GM23338 (cell line): ENCODE results near the gene DNAH11. TPM values are rescaled to one million over a fixed set of nuclear protein-coding genes. Genes with fewer than 3 reads are reported as not detected.

ENCODE experiments used
- ATAC-seq: fragments of 200-7000 bp; cut with Tn5 transposase; 3 replicates; pipeline ENCODE4 v1.9.1; 2020
- DNase-seq: peaks from one replicate; pipeline ENCODE4 v3.0.0-alpha.2; 2015; ENCODE audit warnings: low spot score
- H2AFZ ChIP-seq: fragments of 200-600 bp; sonication (generic); 2 replicates; pipeline ENCODE4 v1.8.0; 2016; ENCODE audit warnings: antibody characterized with exemption, mild to moderate bottlenecking, moderate library complexity
- H3F3A ChIP-seq: fragments of 200-600 bp; sonication (generic); replicated peaks from 2 replicates; pipeline ENCODE4 v1.8.0; 2017; ENCODE audit warnings: antibody characterized with exemption, mixed run types, low read depth
- H3K27ac ChIP-seq: fragments of 200-600 bp; sonication (generic); 2 replicates; pipeline ENCODE4 v1.6.1; 2016; ENCODE audit warnings: low read depth
- H3K27me3 ChIP-seq: fragments of 200-600 bp; sonication (generic); 2 replicates; pipeline ENCODE4 v1.8.0; 2016; ENCODE audit warnings: mild to moderate bottlenecking, mixed run types, moderate library complexity; ENCODE audit not compliant: insufficient read depth
- H3K36me3 ChIP-seq: fragments of 200-600 bp; sonication (generic); 2 replicates; pipeline ENCODE4 v1.8.0; 2016; ENCODE audit warnings: mild to moderate bottlenecking; ENCODE audit not compliant: insufficient read depth
- H3K4me1 ChIP-seq: fragments of 200-600 bp; sonication (generic); 2 replicates; pipeline ENCODE4 v1.8.0; 2016; ENCODE audit warnings: mild to moderate bottlenecking, moderate library complexity; ENCODE audit not compliant: insufficient read depth
- H3K4me2 ChIP-seq: fragments of 200-600 bp; sonication (generic); 2 replicates; pipeline ENCODE4 v1.7.1; 2017; ENCODE audit warnings: mixed run types
- H3K4me3 ChIP-seq: fragments of 200-600 bp; sonication (generic); 2 replicates; pipeline ENCODE4 v1.6.1; 2016; ENCODE audit warnings: mixed run types
- H3K79me2 ChIP-seq: fragments of 200-600 bp; sonication (generic); replicated peaks from 2 replicates; pipeline ENCODE4 v1.8.0; 2017; ENCODE audit warnings: mild to moderate bottlenecking; ENCODE audit not compliant: insufficient read depth
- H3K9me2 ChIP-seq: fragments of 200-600 bp; sonication (generic); 2 replicates; pipeline ENCODE4 v1.8.0; 2017; ENCODE audit not compliant: insufficient read depth
- H4K20me1 ChIP-seq: fragments of 200-600 bp; sonication (generic); replicated peaks from 2 replicates; pipeline ENCODE4 v1.8.0; 2017; ENCODE audit warnings: mild to moderate bottlenecking; ENCODE audit not compliant: insufficient read depth
- H3K27ac Mint-ChIP-seq: 2 replicates; pipeline ENCODE4 v1.8.0; 2020; ENCODE audit warnings: inconsistent platforms, mild to moderate bottlenecking, moderate library complexity, mixed read lengths
- H3K27me3 Mint-ChIP-seq: 3 replicates; pipeline ENCODE4 v1.8.0; 2022; ENCODE audit warnings: low read depth, mild to moderate bottlenecking, moderate library complexity, mixed read lengths, inconsistent platforms; ENCODE audit not compliant: insufficient read depth, poor library complexity
- H3K36me3 Mint-ChIP-seq: 3 replicates; pipeline ENCODE4 v1.8.0; 2021; ENCODE audit warnings: low read depth, mild to moderate bottlenecking, inconsistent platforms, moderate library complexity, mixed read lengths
- H3K4me1 Mint-ChIP-seq: 3 replicates; pipeline ENCODE4 v1.8.0; 2020; ENCODE audit warnings: mild to moderate bottlenecking, inconsistent platforms, mixed read lengths
- H3K4me3 Mint-ChIP-seq: 3 replicates; pipeline ENCODE4 v1.8.0; 2021; ENCODE audit warnings: moderate library complexity, mild to moderate bottlenecking, inconsistent platforms, mixed read lengths
- H3K9me3 Mint-ChIP-seq: 3 replicates; pipeline ENCODE4 v1.8.0; 2020; ENCODE audit warnings: moderate library complexity, mild to moderate bottlenecking, inconsistent platforms, mixed read lengths
- CREB1 ChIP-seq: fragments of 250-450 bp; sonication (Bioruptor Pico); IDR thresholded peaks from 2 replicates; pipeline ENCODE4 v1.5.0; 2020; ENCODE audit warnings: low read depth, mild to moderate bottlenecking, moderate library complexity
- ETS1 ChIP-seq: IDR thresholded peaks from 2 replicates; pipeline ENCODE4 v1.6.1; 2016; ENCODE audit warnings: antibody characterized with exemption
- JUNB ChIP-seq: IDR thresholded peaks from one replicate; pipeline ENCODE4 v1.6.1; 2016; ENCODE audit warnings: antibody characterized with exemption; ENCODE audit not compliant: unreplicated experiment
- NANOG ChIP-seq: IDR thresholded peaks from 2 replicates; pipeline ENCODE4 v1.6.1; 2016; ENCODE audit warnings: antibody characterized with exemption, borderline replicate concordance
- POLR2AphosphoS5 ChIP-seq: IDR thresholded peaks from 2 replicates; pipeline ENCODE4 v1.6.1; 2016; ENCODE audit warnings: antibody characterized with exemption, low read depth
- STAT1 ChIP-seq: IDR thresholded peaks from one replicate; pipeline ENCODE4 v1.6.1; 2016; ENCODE audit warnings: antibody characterized with exemption; ENCODE audit not compliant: unreplicated experiment
- polyA plus RNA-seq: library from polyadenylated mRNA; unstranded; fragments of >200 nt; fragmentation: Nextera tagmentation; extraction: Ambion mirVana; gene quantifications from 2 replicates; pipeline ENCODE4 v1.2.1, GENCODE V29; 2016
- total RNA-seq: library from RNA; depleted of rRNA; stranded (reverse); fragments of >200 nt; shearing (Covaris generic); gene quantifications from 2 replicates; pipeline ENCODE4 v1.2.3, GENCODE V29; 2014
- TF ChIP-seq, protein P1 (sequence below), 2 experiments: fragments of 200-600 bp in 1 of 2; sonication (generic) in 1 of 2; conservative IDR thresholded peaks; 2 replicates each; pipeline versions ENCODE4 v1.5.1 to v1.6.1; 2016 to 2017; ENCODE audit warnings: antibody characterized with exemption in 2 of 2, low read depth in 2 of 2, mild to moderate bottlenecking in 2 of 2, moderate library complexity in 1 of 2
- TF ChIP-seq, protein P2 (sequence below): IDR thresholded peaks from one replicate; pipeline ENCODE4 v1.6.1; 2018; ENCODE audit warnings: antibody characterized with exemption; ENCODE audit not compliant: unreplicated experiment
- TF ChIP-seq, protein P3 (sequence below): fragments of 250-450 bp; sonication (Bioruptor Pico); IDR thresholded peaks from 2 replicates; pipeline ENCODE4 v1.5.0; 2020; ENCODE audit warnings: mild to moderate bottlenecking, moderate library complexity

The DNAH11 gene
- total and polyA plus RNA-seq, 2 experiments from 2014 or later, result 9.3 TPM

GRCh38 chr7:21850531-21851285, 307.9 kb downstream of the DNAH11 start:
- Mint-ChIP-seq H3K27ac (no peak overlapping the region), H3K4me1 (no peaks in the 10 kb centered on the region), H3K27me3 (no peaks in the 10 kb centered on the region), H3K9me3 (0 out of 3 replicates have a peak, but pooled peaks cover 2% of the 10 kb centered on the region), H3K36me3 (peaks cover 7% of the 10 kb centered on the region; the same call in 2 of the 3 replicates), H3K4me3 (no peak overlapping the region)
- no peak overlapping the region for H3K4me3 ChIP-seq
- H3K9me2 ChIP-seq, result no peaks in the 10 kb centered on the region
- no peak overlapping the region; the same call in 1 of the 2 replicates for H3K27ac ChIP-seq
- no peak for DNase-seq
- TF ChIP-seq CREB1, result no peak
- no peak for TF ChIP-seq POLR2AphosphoS5
- TF ChIP-seq STAT1, result no peak
- no peak for TF ChIP-seq ETS1
- TF ChIP-seq, protein P1, sequence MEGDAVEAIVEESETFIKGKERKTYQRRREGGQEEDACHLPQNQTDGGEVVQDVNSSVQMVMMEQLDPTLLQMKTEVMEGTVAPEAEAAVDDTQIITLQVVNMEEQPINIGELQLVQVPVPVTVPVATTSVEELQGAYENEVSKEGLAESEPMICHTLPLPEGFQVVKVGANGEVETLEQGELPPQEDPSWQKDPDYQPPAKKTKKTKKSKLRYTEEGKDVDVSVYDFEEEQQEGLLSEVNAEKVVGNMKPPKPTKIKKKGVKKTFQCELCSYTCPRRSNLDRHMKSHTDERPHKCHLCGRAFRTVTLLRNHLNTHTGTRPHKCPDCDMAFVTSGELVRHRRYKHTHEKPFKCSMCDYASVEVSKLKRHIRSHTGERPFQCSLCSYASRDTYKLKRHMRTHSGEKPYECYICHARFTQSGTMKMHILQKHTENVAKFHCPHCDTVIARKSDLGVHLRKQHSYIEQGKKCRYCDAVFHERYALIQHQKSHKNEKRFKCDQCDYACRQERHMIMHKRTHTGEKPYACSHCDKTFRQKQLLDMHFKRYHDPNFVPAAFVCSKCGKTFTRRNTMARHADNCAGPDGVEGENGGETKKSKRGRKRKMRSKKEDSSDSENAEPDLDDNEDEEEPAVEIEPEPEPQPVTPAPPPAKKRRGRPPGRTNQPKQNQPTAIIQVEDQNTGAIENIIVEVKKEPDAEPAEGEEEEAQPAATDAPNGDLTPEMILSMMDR (conservative IDR thresholded peaks at IDR 0.05; ENCODE audit: low read depth in 2 of 2), result no peak
- no peak for TF ChIP-seq NANOG
- TF ChIP-seq JUNB, result no peak
- TF ChIP-seq, protein P2, sequence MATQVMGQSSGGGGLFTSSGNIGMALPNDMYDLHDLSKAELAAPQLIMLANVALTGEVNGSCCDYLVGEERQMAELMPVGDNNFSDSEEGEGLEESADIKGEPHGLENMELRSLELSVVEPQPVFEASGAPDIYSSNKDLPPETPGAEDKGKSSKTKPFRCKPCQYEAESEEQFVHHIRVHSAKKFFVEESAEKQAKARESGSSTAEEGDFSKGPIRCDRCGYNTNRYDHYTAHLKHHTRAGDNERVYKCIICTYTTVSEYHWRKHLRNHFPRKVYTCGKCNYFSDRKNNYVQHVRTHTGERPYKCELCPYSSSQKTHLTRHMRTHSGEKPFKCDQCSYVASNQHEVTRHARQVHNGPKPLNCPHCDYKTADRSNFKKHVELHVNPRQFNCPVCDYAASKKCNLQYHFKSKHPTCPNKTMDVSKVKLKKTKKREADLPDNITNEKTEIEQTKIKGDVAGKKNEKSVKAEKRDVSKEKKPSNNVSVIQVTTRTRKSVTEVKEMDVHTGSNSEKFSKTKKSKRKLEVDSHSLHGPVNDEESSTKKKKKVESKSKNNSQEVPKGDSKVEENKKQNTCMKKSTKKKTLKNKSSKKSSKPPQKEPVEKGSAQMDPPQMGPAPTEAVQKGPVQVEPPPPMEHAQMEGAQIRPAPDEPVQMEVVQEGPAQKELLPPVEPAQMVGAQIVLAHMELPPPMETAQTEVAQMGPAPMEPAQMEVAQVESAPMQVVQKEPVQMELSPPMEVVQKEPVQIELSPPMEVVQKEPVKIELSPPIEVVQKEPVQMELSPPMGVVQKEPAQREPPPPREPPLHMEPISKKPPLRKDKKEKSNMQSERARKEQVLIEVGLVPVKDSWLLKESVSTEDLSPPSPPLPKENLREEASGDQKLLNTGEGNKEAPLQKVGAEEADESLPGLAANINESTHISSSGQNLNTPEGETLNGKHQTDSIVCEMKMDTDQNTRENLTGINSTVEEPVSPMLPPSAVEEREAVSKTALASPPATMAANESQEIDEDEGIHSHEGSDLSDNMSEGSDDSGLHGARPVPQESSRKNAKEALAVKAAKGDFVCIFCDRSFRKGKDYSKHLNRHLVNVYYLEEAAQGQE, result no peak
- TF ChIP-seq, protein P3, sequence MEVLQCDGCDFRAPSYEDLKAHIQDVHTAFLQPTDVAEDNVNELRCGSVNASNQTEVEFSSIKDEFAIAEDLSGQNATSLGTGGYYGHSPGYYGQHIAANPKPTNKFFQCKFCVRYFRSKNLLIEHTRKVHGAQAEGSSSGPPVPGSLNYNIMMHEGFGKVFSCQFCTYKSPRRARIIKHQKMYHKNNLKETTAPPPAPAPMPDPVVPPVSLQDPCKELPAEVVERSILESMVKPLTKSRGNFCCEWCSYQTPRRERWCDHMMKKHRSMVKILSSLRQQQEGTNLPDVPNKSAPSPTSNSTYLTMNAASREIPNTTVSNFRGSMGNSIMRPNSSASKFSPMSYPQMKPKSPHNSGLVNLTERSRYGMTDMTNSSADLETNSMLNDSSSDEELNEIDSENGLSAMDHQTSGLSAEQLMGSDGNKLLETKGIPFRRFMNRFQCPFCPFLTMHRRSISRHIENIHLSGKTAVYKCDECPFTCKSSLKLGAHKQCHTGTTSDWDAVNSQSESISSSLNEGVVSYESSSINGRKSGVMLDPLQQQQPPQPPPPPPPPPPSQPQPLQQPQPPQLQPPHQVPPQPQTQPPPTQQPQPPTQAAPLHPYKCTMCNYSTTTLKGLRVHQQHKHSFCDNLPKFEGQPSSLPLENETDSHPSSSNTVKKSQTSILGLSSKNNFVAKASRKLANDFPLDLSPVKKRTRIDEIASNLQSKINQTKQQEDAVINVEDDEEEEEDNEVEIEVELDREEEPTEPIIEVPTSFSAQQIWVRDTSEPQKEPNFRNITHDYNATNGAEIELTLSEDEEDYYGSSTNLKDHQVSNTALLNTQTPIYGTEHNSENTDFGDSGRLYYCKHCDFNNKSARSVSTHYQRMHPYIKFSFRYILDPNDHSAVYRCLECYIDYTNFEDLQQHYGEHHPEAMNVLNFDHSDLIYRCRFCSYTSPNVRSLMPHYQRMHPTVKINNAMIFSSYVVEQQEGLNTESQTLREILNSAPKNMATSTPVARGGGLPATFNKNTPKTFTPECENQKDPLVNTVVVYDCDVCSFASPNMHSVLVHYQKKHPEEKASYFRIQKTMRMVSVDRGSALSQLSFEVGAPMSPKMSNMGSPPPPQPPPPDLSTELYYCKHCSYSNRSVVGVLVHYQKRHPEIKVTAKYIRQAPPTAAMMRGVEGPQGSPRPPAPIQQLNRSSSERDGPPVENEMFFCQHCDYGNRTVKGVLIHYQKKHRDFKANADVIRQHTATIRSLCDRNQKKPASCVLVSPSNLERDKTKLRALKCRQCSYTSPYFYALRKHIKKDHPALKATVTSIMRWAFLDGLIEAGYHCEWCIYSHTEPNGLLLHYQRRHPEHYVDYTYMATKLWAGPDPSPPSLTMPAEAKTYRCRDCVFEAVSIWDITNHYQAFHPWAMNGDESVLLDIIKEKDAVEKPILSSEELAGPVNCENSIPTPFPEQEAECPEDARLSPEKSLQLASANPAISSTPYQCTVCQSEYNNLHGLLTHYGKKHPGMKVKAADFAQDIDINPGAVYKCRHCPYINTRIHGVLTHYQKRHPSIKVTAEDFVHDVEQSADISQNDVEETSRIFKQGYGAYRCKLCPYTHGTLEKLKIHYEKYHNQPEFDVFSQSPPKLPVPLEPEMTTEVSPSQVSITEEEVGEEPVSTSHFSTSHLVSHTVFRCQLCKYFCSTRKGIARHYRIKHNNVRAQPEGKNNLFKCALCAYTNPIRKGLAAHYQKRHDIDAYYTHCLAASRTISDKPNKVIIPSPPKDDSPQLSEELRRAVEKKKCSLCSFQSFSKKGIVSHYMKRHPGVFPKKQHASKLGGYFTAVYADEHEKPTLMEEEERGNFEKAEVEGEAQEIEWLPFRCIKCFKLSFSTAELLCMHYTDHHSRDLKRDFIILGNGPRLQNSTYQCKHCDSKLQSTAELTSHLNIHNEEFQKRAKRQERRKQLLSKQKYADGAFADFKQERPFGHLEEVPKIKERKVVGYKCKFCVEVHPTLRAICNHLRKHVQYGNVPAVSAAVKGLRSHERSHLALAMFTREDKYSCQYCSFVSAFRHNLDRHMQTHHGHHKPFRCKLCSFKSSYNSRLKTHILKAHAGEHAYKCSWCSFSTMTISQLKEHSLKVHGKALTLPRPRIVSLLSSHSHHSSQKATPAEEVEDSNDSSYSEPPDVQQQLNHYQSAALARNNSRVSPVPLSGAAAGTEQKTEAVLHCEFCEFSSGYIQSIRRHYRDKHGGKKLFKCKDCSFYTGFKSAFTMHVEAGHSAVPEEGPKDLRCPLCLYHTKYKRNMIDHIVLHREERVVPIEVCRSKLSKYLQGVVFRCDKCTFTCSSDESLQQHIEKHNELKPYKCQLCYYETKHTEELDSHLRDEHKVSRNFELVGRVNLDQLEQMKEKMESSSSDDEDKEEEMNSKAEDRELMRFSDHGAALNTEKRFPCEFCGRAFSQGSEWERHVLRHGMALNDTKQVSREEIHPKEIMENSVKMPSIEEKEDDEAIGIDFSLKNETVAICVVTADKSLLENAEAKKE, result no peak
- H4K20me1 ChIP-seq, result no peaks in the 10 kb centered on the region
- no peak for ATAC-seq
- H3K79me2 ChIP-seq, result no peaks in the 10 kb centered on the region
- H3K4me1 ChIP-seq, result no peaks in the 10 kb centered on the region
- no peaks in the 10 kb centered on the region for H3F3A ChIP-seq
- no peak overlapping the region for H2AFZ ChIP-seq
- no peaks in the 10 kb centered on the region for H3K27me3 ChIP-seq
- no peaks in the 10 kb centered on the region for H3K36me3 ChIP-seq
- H3K4me2 ChIP-seq, result no peak overlapping the region
